ENCODE measurements around the gene RXRA. TPM values are rescaled to one million over a fixed set of nuclear protein-coding genes. Genes with fewer than 3 reads are reported as not detected.

Gene RXRA
- total RNA-seq, 1 donor from 2014 or later = 173 TPM

DNA sequence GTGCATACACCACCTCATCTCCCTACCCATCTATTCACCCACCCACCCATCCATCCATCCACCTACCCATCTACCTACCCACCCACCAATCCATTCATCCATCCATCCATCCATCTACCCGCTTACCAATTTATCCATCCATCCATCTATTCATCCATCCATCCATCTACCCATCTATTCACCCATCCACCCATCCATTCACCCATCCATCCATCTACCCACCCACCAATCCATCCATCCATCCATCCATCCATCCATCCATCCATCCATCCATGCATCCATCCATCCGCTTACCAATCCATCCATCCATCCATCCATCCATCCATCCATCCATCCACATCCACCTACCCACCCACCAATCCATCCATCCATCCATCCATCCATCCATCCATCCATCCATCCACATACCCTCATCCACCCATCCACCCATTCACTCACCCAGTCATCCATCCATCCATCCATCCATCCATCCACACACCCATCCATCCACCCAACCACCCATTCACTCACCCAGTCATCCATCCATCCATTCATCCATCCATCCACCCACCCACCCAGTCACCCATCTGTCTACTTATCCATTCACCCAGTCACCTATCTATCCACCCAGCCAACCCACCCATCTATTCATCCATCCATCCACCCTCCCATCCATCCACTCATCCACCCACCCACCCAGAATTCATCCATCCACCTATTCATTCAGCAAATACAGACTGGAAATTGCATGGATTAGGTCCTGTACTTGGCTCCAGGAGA, 125.6 kb downstream of the RXRA start:
- DNase-seq (ENCODE audit: low spot score) = no peak

DNA sequence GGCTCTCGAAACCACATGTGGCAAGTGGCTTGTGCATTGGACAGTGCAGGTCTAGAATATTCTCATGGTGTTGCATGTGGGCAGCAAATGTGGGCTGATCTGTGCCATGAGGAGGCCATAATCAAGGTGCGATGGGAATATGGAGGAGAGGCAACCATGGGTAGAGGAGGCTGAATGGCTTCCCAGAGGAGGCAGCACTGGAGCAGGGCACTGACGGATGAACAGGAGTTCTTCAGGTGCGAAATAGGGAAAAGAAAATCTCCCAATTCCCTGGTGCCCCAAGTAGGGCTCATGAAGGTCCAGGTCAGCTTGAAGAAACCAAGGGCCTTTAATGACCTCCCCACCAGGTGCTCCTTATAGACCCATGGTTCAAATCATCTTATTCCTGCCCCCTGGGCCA, 126.5 kb downstream of the RXRA start:
- DNase-seq (ENCODE audit: low spot score) = no peak

DNA sequence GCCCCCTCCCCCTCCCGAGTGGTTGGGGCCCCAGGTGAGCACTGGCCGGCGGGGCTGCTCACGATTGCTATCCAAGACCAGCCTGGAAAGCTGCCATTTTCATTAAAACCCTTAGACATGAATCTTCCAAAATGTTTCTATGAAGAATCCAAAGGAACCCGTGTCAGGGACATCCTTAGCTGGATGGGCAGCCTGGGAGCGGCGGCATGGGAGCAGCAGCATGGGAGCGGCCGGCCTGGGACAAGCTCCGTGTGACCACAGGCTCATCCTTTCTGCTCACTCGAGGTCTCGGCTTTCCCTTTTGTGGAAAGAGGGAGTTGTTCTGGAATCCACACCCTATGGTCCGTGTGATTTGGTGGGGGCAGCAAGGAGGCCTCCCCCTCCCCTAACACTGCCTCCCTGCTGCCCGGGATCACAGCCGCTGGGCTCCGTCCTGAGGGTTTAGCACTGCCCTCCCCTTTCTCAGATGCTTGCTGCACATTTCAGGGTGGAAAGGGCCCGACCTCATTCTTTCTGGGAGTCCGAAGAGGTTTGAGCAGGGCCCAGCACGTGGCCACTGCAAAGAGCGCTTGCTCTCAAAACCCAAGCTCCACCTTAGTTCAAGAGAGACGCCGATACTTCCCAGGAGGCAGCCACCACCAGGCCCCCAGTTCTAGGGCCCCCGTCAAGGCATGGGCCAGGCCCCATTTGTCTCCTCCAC, 127.7 kb downstream of the RXRA start:
- no peak for DNase-seq (ENCODE audit: low spot score)

DNA sequence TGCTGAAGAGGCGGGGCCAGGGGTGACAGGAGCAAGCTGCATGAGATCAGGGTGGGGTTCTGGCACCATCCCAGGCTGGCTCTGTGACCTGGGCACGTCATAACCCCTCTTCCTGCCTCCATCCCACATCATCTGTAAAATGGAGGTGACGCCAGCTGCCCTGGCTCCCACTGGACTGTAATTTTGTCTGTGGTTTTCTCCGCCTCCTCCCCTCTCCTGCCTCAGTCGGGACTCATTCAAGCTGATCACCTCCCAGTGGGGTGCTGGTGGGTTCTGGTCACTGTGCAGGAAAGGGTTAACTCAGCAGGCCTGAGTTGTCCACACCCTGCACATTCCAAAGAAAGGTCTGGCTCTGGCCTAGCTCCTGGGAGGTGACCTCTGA, 128.2 kb downstream of the RXRA start:
- DNase-seq (ENCODE audit: low spot score) = no peak

DNA sequence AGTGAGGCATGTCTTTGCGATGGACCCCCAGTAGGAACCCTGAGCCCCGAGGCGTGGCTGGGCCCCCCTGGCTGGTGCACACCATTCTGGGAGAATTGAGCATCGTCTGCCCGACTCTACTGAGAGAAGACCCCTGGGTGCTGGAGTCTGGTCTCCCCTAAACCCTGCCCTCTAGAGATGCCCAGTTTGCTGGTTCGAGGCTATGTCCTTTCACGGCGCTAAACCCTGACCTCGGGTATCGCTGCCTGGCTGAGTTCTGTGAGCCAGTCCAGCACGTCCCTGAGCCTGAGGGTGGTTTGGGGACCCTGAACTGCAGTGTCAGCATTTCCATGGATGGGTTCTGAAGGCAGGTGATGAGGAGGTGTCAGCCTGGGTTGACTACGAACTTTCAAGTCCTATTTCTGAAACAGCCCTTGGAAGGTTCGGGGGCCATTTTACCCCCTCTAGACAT, 128.8 kb downstream of the RXRA start:
- DNase-seq (ENCODE audit: low spot score) = no peak

DNA sequence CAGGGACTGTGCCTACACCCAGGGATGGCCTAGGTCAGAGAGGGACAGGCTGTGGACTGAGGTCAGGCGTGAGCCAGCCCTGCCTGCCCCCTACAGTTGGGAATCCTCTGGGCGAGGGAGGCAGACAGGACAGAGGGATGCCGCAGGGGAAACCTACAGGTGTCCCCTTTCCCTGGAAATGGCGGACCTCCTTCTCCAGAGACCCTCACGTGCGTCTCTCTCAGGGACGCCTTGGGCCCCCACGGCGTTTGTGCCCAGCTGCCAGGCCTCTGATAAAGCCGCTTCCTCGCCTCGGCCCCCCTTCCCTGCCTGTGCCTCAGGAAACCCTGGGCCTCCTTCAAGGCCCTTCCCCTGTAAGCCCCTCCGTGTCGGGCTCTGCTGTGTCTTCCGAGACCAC, 129.3 kb downstream of the RXRA start:
- no peak for DNase-seq (ENCODE audit: low spot score)

DNA sequence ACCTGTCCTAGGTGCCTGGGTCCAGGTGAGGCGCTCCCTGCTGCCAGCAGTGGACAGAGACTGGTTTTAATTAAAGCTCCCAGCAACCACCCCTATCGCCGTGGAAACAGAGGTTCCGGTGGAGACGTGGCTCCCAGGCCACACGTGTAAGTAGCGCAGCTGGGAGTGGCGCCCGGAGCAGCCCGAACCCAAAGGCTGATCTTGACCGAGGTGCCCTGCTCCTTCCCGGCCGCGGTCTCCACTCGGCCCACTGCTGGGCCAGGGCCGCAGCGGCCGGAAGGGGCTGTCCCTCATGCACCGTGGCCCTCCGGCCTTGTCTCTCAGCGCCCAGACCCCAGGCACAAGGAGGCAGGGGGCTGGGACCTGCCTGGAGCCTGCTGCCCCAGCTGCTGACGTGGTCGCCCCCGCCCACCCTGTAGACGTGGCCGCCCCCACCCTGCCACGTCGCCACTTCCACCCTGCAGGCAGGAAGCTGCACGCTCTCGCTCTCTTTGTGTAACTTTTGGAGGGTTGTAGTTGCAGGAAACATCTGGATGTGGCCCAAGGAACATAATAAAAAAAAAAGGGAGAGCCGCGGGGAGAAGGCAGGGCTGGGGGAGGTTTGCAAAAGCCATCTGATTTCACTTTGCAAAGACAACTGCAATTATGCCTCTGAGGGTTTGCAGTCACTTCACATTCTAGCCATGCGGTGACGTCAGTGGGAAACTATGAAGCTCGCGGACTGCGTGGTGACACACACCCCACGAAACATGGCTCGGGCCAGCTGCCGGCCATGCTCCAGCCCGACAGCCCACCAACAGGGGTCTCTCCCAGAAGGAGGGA, 129.9 kb downstream of the RXRA start:
- DNase-seq (ENCODE audit: low spot score) = peak; percentile 86

DNA sequence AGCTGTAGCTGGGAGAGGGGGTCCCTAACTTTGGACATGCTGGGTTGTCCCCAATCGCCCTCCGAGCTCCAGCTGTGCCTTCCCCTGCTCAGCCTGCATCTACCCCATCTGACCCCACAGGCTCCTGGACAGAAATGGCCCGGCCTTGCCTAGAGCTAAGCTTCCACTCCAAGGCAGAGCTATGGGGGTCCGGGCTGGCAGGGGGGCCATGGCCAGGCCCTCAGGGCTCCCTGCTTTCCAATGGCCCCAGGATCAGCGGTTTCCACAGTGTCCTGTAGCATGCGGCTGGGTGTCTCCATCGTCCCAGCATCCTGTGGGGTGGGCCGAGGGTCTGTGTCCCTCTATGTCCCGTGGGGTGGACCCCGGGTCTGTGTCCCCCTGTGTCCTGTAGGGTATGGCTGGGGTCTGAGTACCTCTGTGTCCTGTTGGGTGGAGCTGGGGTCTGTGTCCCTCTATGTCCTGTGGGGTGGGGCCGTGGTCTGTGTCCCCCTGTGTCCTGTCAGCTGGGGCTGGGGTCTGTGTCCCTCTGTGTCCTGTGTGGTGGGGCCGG, 130.6 kb downstream of the RXRA start:
- no peak for DNase-seq (ENCODE audit: low spot score)

DNA sequence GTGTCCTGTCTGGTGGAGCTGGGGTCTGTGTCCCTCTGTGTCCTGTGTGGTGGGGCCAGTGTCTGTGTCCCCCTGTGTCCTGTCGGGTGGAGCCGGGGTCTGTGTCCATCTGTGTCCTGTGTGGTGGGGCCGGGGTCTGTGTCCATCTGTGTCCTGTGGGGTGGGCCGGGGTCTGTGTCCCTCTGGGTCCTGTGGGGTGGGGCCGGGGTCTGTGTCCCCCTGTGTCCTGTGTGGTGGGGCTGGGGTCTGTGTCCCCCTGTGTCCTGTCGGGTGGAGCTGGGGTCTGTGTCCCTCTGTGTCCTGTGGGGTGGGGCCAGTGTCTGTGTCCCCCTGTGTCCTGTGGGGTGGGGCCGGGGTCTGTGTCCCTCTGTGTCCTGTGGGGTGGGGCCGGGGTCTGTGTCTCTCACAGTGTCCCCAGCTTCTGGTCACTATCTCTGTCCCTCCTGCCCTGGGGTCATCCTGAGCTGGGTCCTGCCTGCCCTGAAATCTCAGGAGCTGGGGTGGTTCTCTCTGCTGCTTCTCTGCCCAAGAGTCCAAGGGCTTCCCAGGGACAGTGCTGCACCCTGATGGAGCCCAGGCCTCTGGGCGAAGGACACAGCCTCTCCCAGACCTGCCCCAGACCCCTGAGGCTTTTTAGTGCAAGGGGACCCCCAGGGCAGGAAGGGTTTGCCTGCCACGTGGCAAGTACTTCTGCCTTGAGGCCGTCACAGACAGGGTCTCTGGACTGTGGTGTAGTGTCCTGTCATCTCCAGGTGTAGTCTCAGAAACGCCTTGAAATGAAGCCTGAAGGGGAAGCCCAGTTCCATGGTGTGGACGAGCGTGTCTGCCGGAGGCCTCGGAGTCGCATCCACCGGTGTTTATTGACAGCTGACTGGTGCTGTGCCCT, 131.3 kb downstream of the RXRA start:
- no peak for DNase-seq (ENCODE audit: low spot score)

DNA sequence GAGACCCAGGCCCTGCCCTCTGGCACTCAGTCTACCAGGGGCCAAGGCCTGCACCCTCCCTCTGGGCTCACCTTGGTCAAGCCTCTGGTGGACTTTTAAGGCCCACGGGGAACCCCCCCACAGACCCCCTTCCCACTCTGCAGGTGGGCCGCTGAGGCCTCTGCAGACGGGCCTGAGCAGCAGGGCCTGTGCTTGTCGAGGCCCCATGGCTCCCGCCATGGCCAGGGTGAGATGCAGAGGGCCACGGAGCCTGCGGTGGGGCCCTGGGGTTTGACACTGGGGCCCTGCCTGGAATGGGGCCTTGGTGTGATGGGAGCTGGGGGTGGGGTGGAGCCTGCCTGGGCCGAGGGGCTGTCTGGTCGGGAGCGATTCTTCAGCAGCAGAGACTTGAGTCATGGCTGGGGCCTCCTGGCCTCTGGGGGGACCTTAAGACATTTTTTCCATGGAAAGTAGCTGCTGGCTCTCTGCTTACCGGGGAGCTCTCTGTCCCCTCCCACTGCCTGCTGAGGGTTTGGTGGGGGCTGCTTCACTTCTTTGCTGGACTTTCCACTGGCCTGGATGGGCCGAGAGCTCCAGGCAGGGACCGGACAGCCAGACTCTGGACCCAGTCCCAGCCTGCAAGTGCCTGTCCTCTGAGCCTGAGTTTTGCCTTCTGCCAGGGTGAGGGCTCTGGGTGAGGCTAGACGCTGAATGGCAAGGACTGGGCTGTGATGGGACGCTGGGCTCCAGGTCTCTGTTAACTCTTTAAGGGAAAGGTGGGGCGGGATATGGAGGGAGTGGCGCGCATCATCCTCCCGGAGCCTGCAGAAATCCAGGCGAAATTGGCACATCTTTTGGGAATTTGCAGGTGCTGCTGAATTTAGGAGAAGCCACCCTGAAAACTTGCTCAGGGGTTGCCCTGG, 132.2 kb downstream of the RXRA start:
- DNase-seq (ENCODE audit: low spot score) = no peak

DNA sequence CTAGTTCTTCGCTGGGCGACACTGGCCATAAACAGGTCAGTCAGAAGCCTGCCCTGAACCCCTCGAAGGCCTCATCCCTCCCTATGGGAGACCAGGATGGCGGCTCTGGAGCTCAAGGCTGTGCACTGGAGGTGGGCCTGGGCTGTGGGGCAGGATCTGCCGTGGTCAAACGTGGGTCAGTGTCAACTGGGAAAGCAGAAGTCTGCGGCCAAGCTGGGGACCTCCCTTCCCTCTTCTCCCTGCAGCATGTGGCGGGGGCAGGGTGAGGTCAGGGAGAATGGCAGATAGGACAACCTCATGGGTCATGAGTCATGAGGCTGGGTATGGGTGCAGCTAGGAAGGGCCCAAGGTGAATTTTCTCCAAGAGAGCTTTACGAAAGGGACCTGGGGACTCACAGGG, 132.9 kb downstream of the RXRA start:
- DNase-seq (ENCODE audit: low spot score) = no peak

DNA sequence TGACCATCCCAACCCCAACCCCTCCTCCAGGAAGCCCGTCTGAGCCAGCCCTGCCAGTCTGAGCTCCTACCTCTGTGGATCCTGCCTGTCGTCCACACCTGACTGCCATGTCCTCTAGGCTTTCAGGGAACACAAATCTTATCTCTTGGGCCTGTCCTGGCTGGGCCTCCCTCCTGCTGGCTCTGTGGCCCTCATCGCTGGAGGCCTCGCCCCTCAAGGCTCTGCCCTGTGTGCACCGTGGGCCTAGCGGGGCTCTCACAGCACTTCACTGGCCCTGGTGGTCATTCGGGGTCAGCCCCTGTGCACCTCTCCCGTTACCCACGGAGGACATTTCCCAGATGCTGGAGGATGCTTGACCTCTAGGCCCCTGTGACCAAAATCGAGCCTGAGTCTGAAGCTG, 133.3 kb downstream of the RXRA start:
- DNase-seq (ENCODE audit: low spot score) = no peak

DNA sequence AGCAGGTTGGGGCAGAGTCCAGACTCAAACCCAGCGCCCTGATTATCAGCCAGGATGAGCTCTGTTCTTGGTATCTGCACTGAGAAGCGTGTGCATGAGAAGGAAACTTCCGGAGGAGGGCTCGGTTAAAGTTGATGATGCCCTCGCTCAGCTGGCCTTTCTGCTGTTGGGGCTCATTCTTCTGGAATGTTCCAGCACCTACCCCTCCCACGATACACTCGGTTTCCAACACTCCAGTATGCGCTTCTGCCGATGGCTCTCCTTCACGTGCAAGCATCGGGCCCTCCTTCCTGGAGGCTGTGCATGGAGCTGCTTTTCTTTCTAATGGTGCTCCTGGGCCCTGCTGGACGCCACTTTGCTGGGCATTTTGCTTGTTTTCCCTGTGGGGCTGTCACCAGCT, 134.0 kb downstream of the RXRA start:
- DNase-seq (ENCODE audit: low spot score) = no peak

DNA sequence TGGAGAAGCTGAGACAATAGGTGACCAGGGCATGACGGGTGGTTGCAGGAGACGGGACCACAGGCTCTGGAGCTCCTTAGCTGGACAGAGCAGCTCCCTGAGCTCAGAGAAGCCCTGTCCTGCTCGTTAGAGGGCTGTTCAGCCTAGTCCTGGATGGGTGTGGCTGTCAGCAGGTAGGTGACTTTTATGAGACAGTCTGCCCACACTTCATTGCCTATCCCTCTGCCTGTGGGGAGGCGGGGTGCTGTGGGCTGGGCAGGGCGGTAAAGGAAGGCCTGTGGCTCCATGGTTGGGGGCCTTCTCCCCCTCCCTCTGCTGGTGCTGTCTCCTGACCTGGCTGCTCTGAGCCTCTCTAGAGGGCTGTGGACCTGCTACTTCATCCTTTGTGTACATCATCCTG, 134.6 kb downstream of the RXRA start:
- no peak for DNase-seq (ENCODE audit: low spot score)

DNA sequence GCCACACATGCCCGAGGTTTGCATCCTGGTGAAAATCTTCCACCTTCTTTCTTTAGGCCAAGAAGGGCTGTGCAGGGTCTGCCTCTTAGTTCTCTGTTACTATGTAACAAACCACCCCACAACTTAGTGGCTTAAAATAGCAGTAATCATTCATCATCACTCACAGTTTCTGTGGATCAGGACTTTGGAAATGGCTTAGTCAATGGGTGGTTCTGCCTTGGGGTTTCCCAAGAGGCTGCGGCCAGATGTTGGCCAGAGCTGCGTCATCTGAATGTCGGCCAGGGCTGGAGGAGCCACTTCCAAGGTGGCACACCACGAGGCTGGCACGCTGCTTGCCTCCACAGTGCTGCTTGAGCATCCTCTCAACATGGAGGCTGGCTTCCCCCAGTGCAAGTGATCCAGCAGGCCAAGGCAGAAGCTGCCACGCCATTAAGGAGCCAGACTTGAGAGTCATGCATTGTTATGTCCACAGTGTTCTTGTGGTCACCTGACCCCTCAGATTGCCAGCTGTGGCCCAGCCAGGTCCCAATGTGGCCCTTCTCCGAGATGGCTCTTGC, 135.2 kb downstream of the RXRA start:
- no peak for DNase-seq (ENCODE audit: low spot score)

DNA sequence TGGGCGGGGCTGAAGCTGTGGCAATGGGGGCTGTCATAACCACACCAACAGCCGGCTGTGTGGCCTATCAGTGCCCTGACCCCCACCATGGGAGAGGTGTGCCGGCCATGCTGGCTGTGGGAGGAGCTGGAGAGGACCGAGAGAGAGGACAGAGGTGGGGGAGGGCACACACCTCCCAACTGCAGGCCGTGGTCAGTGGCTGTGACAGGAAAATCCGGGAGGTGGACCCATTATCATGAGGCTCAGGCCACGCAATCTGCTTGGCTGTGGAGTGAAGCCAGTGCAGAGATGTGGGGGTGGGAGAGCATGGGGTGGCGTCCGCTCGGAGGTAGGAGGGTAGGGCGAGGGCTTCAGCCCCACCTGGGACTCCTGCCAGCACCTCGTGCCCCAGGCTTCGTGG, 136.1 kb downstream of the RXRA start:
- no peak for DNase-seq (ENCODE audit: low spot score)

DNA sequence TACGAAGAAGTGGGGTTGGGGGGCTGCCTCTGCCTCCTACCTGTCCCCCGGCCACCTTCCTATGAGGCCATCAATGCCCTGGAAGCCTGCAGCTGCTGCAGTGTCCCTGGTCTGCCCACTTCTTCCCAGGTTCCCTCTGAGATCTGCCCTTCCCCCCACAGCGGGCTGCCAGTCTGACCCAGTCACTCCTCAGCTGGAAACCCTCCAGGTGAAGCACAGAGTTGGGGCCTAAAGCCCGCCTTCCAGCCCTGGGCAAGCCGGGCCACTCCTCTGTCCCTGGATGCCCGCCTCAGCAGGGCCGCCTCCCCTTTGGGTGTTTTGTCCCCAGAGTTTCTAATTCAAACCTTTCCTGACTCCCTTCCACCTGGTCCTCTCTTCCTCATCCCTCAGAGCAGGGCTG, 137.0 kb downstream of the RXRA start:
- DNase-seq (ENCODE audit: low spot score) = no peak

DNA sequence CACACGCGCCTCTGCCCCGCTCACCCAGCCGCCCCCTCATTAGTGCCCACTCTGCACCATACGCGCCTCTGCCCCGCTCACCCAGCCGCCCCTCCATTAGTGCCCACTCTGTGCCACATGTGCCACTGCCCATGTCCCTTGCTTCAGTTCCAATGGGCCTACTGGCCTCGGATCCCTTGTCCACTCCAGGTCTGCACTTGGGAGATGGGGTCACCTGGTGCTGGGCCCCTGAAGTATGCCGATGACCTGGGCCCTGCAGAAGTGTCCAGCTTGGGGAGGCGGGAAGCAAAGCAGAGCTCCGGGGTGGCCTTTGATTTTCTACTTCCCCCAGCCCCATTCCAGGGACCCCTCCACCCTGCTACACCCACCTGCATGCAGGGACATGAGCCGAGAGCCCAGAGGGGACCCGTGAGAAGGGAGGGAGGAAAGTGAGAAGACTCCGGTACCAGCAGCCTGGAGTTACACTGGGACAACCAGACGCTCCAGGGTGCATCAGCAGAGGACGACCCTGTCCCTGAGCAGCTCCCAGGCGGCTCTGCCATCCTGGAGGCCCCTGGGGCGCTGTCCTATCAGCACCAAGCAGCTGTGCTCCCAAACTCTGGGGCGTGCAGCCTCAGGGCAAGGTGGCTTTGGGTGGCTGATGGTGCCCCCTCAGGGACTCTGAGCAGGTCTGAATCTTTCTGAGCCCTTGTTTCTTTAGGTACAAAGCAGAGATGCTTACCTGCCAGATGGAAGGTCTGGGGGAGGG, 140.8 kb downstream of the RXRA start:
- no peak for DNase-seq (ENCODE audit: low spot score)

DNA sequence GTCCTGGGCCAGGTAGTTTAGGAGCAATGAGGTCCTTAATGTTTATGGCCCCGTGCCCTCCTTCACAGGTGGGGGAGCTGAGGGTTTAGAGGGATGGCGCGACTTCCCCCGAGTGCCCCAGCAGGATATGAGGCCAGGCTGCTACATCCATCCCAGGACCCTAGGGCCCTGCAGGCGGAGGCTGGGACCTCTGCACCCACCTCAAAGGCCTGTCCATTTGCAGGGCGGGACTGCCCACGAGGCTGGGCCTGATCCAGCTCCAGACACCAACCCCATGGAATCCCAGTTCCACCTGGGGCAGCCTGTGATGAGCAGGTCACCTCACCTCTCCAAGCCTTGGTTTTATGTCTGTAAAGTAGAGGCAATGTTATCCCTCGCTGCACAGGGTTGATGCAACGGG, 142.1 kb downstream of the RXRA start:
- DNase-seq (ENCODE audit: low spot score) = no peak
